K562 (cell line): ENCODE results near the gene ACP5. TPM values are rescaled to one million over a fixed set of nuclear protein-coding genes. Genes with fewer than 3 reads are reported as not detected.
A peak's percentile ranks its signal among the peaks of the same experiment; 100 is the strongest.

Experiments
- ELF2 ChIP-seq: fragments of 250-450 bp; sonication (Bioruptor Pico); IDR thresholded peaks from 2 replicates; pipeline ENCODE4 v1.5.0; 2021; ENCODE audit warnings: mild to moderate bottlenecking
- ELF4 ChIP-seq: fragments of 450-650 bp; formaldehyde crosslinking; IDR thresholded peaks from 2 replicates; pipeline ENCODE4 v1.4.0; 2022; ENCODE audit warnings: missing genetic modification characterization
- FOXK1 ChIP-seq: sonication (generic); formaldehyde crosslinking; IDR thresholded peaks from 2 replicates; pipeline ENCODE4 v1.8.0; 2022; ENCODE audit warnings: missing genetic modification reagents, mild to moderate bottlenecking, borderline replicate concordance
- HDAC8 ChIP-seq: fragments of 450-650 bp; IDR thresholded peaks from 2 replicates; pipeline ENCODE4 v1.6.1; 2016; ENCODE audit warnings: mild to moderate bottlenecking, missing genetic modification characterization, moderate library complexity, missing compliant biosample characterization
- KLF10 ChIP-seq: fragments of 250-450 bp; sonication (Bioruptor Pico); IDR thresholded peaks from 2 replicates; pipeline ENCODE4 v1.6.1; 2021; ENCODE audit warnings: matching md5 sums
- OTX1 ChIP-seq: fragments of 450-650 bp; formaldehyde crosslinking; IDR thresholded peaks from 2 replicates; pipeline ENCODE4 v1.4.0; 2022; ENCODE audit warnings: mild to moderate bottlenecking
- SAFB2 ChIP-seq: fragments of 200-400 bp; formaldehyde crosslinking; IDR thresholded peaks from 2 replicates; pipeline ENCODE4 v1.6.1; 2018; ENCODE audit warnings: borderline replicate concordance, low read length, low read depth, moderate library complexity; ENCODE audit not compliant: severe bottlenecking
- SRSF1 ChIP-seq: fragments of 200-400 bp; formaldehyde crosslinking; IDR thresholded peaks from 2 replicates; pipeline ENCODE4 v1.6.1; 2017; ENCODE audit warnings: mild to moderate bottlenecking, low read depth, low read length, moderate library complexity
- TOE1 ChIP-seq, 2 experiments: fragments of 450-650 bp in 1 of 2; sonication (generic) in 1 of 2; formaldehyde crosslinking in 1 of 2; IDR thresholded peaks; 2 replicates each; pipeline versions ENCODE4 v1.7.1 to v1.8.0; 2016 to 2022; ENCODE audit warnings: borderline replicate concordance in 2 of 2, mild to moderate bottlenecking in 2 of 2, antibody characterized with exemption in 1 of 2, inconsistent platforms in 1 of 2, low read depth in 1 of 2, missing genetic modification reagents in 1 of 2, moderate library complexity in 1 of 2
- ZNF316 ChIP-seq: fragments of 450-650 bp; IDR thresholded peaks from 2 replicates; pipeline ENCODE4 v1.6.1; 2016
- ZNF324 ChIP-seq: fragments of 250-450 bp; sonication (Bioruptor Pico); IDR thresholded peaks from 2 replicates; pipeline ENCODE4 v1.4.0; 2020; ENCODE audit warnings: mild to moderate bottlenecking
- polyA plus RNA-seq, 8 experiments: library from polyadenylated mRNA; depleted of rRNA in 4 of 8; stranded (reverse) in 5 of 8; unstranded in 3 of 8; fragments of >200 nt; fragmentation: Nextera tagmentation in 2 of 8; fragmentation: Illumina TruSeq in 1 of 8; extraction: Ambion mirVana in 2 of 8; extraction: Trizol in 1 of 8; gene quantifications; 2 replicates each; pipeline versions ENCODE4 v1.2.1 to v1.2.3, GENCODE V29; 2011 to 2014; ENCODE audit warnings: inconsistent platforms in 1 of 8, missing spikeins in 1 of 8
- total RNA-seq, 7 experiments: library from RNA; depleted of rRNA in 6 of 7; stranded (reverse); fragments of >200 nt in 6 of 7; fragmentation: Illumina TruSeq in 2 of 7; extraction: Trizol in 2 of 7; gene quantifications; 2 replicates each; pipeline versions ENCODE4 v1.2.1 to v1.2.3, GENCODE V29; 2011 to 2021; ENCODE audit warnings: low replicate concordance in 1 of 7
- TF ChIP-seq, protein P1 (sequence below): fragments of 450-650 bp; conservative IDR thresholded peaks from 2 replicates; pipeline ENCODE4 v1.6.1; 2016; ENCODE audit warnings: missing genetic modification characterization, low read depth, mild to moderate bottlenecking, missing compliant biosample characterization, moderate library complexity
- TF ChIP-seq, protein P2 (sequence below): fragments of 450-650 bp; IDR thresholded peaks from 2 replicates; pipeline ENCODE4 v1.6.1; 2018; ENCODE audit not compliant: partially characterized antibody
- TF ChIP-seq, protein P3 (sequence below), 2 experiments: fragments of 450-650 bp; IDR thresholded peaks; 2 replicates each; pipeline ENCODE4 v1.6.1; 2018; ENCODE audit warnings: mild to moderate bottlenecking in 2 of 2, low read depth in 1 of 2; ENCODE audit not compliant: partially characterized antibody in 2 of 2
- TF ChIP-seq, protein P4 (sequence below): sonication (generic); formaldehyde crosslinking; IDR thresholded peaks from 2 replicates; pipeline ENCODE4 v1.8.1; 2023; ENCODE audit warnings: mild to moderate bottlenecking, missing genetic modification reagents

The ACP5 gene
- total and polyA plus RNA-seq, 9 of the 15 experiments (the other 6 are each of a cell fraction or from before 2014, with no cell fraction given): 0.06 to 1.1 (median 0.31) TPM; not detected in 1

DNA sequence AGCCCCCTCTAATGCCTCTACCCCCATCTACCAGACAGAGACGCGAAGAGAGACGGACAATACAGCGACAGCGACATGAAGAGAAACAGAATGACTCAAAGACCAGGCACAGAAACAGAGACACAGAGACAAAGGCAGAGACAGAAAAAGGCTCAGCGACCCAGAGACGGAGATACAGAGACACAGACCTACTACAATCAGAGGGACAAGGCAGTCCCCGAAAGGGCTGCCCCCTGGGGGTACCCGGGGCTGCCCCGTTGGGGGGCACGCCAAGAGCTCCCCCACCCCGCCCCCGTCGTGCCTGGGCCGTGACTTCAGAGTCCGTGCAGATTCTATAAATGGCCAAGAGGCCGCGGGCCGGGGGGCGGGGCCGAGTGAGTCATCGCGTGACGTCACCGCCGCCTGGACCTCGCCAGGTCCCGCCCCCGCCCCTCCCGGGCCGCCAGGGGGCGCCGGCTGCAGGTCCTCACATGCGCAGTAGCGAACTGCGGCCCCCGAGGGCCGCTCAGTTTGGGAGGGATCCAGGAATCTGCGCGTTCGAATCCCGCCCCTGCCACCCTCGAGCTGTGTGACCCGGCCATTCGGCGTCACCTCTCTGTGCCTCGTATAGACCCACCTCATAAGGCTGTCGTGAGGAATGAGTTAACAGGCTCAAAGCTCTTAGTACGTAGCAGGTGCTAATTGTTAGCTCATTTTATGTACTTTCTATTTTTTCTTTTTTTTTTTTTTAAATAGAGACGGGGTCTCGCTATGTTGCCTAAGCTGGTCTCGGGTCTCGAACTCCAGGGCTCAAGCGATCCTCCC, 41.5 kb downstream of the ACP5 start (continued):
- TF ChIP-seq, protein P1, sequence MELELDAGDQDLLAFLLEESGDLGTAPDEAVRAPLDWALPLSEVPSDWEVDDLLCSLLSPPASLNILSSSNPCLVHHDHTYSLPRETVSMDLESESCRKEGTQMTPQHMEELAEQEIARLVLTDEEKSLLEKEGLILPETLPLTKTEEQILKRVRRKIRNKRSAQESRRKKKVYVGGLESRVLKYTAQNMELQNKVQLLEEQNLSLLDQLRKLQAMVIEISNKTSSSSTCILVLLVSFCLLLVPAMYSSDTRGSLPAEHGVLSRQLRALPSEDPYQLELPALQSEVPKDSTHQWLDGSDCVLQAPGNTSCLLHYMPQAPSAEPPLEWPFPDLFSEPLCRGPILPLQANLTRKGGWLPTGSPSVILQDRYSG (tag): peak; percentile 66; the same call in 1 of the 2 replicates
- TF ChIP-seq SAFB2: no peak
- no peak for TF ChIP-seq ELF2 (CRISPR knock-in tag)
- TF ChIP-seq TOE1 (IDR thresholded peaks at IDR 0.05; ENCODE audit: borderline replicate concordance): no peak
- TF ChIP-seq TOE1 (CRISPR knock-in tag; IDR thresholded peaks at IDR 0.05; ENCODE audit: borderline replicate concordance, low read depth): no peak; the same call in 1 of the 2 replicates
- TF ChIP-seq OTX1 (CRISPR knock-in tag): no peak; the same call in 1 of the 2 replicates
- no peak for TF ChIP-seq FOXK1
- TF ChIP-seq, protein P2, sequence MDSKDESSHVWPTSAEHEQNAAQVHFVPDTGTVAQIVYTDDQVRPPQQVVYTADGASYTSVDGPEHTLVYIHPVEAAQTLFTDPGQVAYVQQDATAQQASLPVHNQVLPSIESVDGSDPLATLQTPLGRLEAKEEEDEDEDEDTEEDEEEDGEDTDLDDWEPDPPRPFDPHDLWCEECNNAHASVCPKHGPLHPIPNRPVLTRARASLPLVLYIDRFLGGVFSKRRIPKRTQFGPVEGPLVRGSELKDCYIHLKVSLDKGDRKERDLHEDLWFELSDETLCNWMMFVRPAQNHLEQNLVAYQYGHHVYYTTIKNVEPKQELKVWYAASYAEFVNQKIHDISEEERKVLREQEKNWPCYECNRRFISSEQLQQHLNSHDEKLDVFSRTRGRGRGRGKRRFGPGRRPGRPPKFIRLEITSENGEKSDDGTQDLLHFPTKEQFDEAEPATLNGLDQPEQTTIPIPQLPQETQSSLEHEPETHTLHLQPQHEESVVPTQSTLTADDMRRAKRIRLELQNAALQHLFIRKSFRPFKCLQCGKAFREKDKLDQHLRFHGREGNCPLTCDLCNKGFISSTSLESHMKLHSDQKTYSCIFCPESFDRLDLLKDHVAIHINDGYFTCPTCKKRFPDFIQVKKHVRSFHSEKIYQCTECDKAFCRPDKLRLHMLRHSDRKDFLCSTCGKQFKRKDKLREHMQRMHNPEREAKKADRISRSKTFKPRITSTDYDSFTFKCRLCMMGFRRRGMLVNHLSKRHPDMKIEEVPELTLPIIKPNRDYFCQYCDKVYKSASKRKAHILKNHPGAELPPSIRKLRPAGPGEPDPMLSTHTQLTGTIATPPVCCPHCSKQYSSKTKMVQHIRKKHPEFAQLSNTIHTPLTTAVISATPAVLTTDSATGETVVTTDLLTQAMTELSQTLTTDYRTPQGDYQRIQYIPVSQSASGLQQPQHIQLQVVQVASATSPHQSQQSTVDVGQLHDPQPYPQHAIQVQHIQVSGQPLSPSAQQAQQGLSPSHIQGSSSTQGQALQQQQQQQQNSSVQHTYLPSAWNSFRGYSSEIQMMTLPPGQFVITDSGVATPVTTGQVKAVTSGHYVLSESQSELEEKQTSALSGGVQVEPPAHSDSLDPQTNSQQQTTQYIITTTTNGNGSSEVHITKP: peak; percentile 34
- no peak for TF ChIP-seq HDAC8
- TF ChIP-seq ELF4 (CRISPR knock-in tag): no peak
- TF ChIP-seq KLF10 (CRISPR knock-in tag): no peak
- TF ChIP-seq, protein P3, sequence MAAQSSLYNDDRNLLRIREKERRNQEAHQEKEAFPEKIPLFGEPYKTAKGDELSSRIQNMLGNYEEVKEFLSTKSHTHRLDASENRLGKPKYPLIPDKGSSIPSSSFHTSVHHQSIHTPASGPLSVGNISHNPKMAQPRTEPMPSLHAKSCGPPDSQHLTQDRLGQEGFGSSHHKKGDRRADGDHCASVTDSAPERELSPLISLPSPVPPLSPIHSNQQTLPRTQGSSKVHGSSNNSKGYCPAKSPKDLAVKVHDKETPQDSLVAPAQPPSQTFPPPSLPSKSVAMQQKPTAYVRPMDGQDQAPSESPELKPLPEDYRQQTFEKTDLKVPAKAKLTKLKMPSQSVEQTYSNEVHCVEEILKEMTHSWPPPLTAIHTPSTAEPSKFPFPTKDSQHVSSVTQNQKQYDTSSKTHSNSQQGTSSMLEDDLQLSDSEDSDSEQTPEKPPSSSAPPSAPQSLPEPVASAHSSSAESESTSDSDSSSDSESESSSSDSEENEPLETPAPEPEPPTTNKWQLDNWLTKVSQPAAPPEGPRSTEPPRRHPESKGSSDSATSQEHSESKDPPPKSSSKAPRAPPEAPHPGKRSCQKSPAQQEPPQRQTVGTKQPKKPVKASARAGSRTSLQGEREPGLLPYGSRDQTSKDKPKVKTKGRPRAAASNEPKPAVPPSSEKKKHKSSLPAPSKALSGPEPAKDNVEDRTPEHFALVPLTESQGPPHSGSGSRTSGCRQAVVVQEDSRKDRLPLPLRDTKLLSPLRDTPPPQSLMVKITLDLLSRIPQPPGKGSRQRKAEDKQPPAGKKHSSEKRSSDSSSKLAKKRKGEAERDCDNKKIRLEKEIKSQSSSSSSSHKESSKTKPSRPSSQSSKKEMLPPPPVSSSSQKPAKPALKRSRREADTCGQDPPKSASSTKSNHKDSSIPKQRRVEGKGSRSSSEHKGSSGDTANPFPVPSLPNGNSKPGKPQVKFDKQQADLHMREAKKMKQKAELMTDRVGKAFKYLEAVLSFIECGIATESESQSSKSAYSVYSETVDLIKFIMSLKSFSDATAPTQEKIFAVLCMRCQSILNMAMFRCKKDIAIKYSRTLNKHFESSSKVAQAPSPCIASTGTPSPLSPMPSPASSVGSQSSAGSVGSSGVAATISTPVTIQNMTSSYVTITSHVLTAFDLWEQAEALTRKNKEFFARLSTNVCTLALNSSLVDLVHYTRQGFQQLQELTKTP (IDR thresholded peaks at IDR 0.05; ENCODE audit: low read depth in 1 of 2, partially characterized antibody in 2 of 2): peak; percentile 21 to 34
- TF ChIP-seq ZNF324 (CRISPR knock-in tag): no peak
- TF ChIP-seq SRSF1: no peak
- TF ChIP-seq ZNF316: no peak
- TF ChIP-seq, protein P4, sequence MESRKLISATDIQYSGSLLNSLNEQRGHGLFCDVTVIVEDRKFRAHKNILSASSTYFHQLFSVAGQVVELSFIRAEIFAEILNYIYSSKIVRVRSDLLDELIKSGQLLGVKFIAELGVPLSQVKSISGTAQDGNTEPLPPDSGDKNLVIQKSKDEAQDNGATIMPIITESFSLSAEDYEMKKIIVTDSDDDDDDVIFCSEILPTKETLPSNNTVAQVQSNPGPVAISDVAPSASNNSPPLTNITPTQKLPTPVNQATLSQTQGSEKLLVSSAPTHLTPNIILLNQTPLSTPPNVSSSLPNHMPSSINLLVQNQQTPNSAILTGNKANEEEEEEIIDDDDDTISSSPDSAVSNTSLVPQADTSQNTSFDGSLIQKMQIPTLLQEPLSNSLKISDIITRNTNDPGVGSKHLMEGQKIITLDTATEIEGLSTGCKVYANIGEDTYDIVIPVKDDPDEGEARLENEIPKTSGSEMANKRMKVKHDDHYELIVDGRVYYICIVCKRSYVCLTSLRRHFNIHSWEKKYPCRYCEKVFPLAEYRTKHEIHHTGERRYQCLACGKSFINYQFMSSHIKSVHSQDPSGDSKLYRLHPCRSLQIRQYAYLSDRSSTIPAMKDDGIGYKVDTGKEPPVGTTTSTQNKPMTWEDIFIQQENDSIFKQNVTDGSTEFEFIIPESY (CRISPR knock-in tag): 0 out of 2 replicates have a peak, but pooled peaks have one; percentile 10
